ENCODE measurements around the gene LACRT. TPM values are rescaled to one million over a fixed set of nuclear protein-coding genes. Genes with fewer than 3 reads are reported as not detected.

LACRT gene
- polyA plus RNA-seq, 3 donors = not detected

GRCh38 chr12:54606556-54606955, 28.1 kb downstream of the LACRT start:
- no peak overlapping the region for H3K27ac ChIP-seq (ENCODE audit: low read depth, low read length)
- 42 to 58% (median 51%) methylated on average over 3 to 4 of the region's 4 CpGs for WGBS, 3 donors

GRCh38 chr12:54605138-54605970, 29.3 kb downstream of the LACRT start:
- H3K27ac ChIP-seq (ENCODE audit: low read depth, low read length) = no peak overlapping the region
- WGBS, 3 donors = 83 to 87% (median 87%) methylated on average over 6 of the region's 6 CpGs

GRCh38 chr12:54604436-54604835, 30.3 kb downstream of the LACRT start:
- WGBS, 3 donors = 83 to 94% (median 89%) methylated on average over 4 of the region's 4 CpGs
- no peak overlapping the region for H3K27ac ChIP-seq (ENCODE audit: low read depth, low read length)

- WGBS, 3 donors = 83 to 89% (median 84%) methylated on average over 5 of the region's 5 CpGs
- no peak overlapping the region for H3K27ac ChIP-seq (ENCODE audit: low read depth, low read length)
Observed at GRCh38 chr12:54603872-54604271, 30.8 kb downstream of the LACRT start.

- 18 to 24% (median 23%) methylated on average over 8 of the region's 8 CpGs for WGBS, 3 donors
Observed at GRCh38 chr12:54603173-54603814, 31.4 kb downstream of the LACRT start.

GRCh38 chr12:54602661-54603060, 32.0 kb downstream of the LACRT start:
- 45 to 54% (median 50%) methylated on average over 2 of the region's 2 CpGs for WGBS, 3 donors
- no peak overlapping the region for H3K27ac ChIP-seq (ENCODE audit: low read depth, low read length)

More at GRCh38 chr12:54603173-54603814, 31.4 kb downstream of the LACRT start:
- no peak overlapping the region for H3K27ac ChIP-seq (ENCODE audit: low read depth, low read length)

- 51 to 57% (median 53%) methylated on average over 4 of the region's 4 CpGs for WGBS, 3 donors
- no peak overlapping the region for H3K27ac ChIP-seq (ENCODE audit: low read depth, low read length)
Observed at GRCh38 chr12:54601841-54602240, 32.9 kb downstream of the LACRT start.

- H3K27ac ChIP-seq (ENCODE audit: low read depth, low read length) = no peak overlapping the region
- 79 to 87% (median 87%) methylated on average over 5 of the region's 5 CpGs for WGBS, 3 donors
Observed at GRCh38 chr12:54598970-54599369, 35.7 kb downstream of the LACRT start.

- 11 to 29% (median 24%) methylated on average over 3 of the region's 3 CpGs for WGBS, 3 donors
- no peak overlapping the region for H3K27ac ChIP-seq (ENCODE audit: low read depth, low read length)
Observed at GRCh38 chr12:54596526-54596946, 38.2 kb downstream of the LACRT start.

- WGBS, 3 donors = 82 to 92% (median 82%) methylated on average over 3 of the region's 3 CpGs
- no peak overlapping the region for H3K27ac ChIP-seq (ENCODE audit: low read depth, low read length)
Observed at GRCh38 chr12:54595471-54595870, 39.2 kb downstream of the LACRT start.

GRCh38 chr12:54593725-54594124, 41.0 kb downstream of the LACRT start:
- 51 to 65% (median 56%) methylated on average over 5 of the region's 5 CpGs for WGBS, 3 donors
- no peak overlapping the region for H3K27ac ChIP-seq (ENCODE audit: low read depth, low read length)

- WGBS, 3 donors = 77 to 83% (median 79%) methylated on average over 4 of the region's 4 CpGs
- no peak overlapping the region for H3K27ac ChIP-seq (ENCODE audit: low read depth, low read length)
Observed at GRCh38 chr12:54593135-54593534, 41.6 kb downstream of the LACRT start.

- 79 to 89% (median 86%) methylated on average over 2 of the region's 2 CpGs for WGBS, 3 donors
- no peak overlapping the region for H3K27ac ChIP-seq (ENCODE audit: low read depth, low read length)
Observed at GRCh38 chr12:54592316-54592715, 42.4 kb downstream of the LACRT start.

- H3K27ac ChIP-seq (ENCODE audit: low read depth, low read length) = no peak overlapping the region
Observed at GRCh38 chr12:54590978-54591591, 43.6 kb downstream of the LACRT start.

GRCh38 chr12:54589964-54590363, 44.7 kb downstream of the LACRT start:
- H3K27ac ChIP-seq (ENCODE audit: low read depth, low read length) = no peak overlapping the region
- 66 to 84% (median 80%) methylated on average over 5 of the region's 5 CpGs for WGBS, 3 donors

More at GRCh38 chr12:54590978-54591591, 43.6 kb downstream of the LACRT start:
- 51 to 62% (median 61%) methylated on average over 7 of the region's 7 CpGs for WGBS, 3 donors

GRCh38 chr12:54588890-54589267, 45.8 kb downstream of the LACRT start:
- 17 to 20% (median 19%) methylated on average over 13 of the region's 13 CpGs for WGBS, 3 donors
- H3K27ac ChIP-seq (ENCODE audit: low read depth, low read length) = no peak overlapping the region

GRCh38 chr12:54588110-54588889, 46.4 kb downstream of the LACRT start, which contains the start of gene PPP1R1A:
TSS of gene PPP1R1A (minus strand) at chr12:54588659. CDS start at chr12:54588488, 171 bp downstream.
- WGBS, 3 donors = 1 to 3% (median 3%) methylated on average over 45 to 71 of the region's 77 CpGs
- H3K27ac ChIP-seq (ENCODE audit: low read depth, low read length) = no peak within 1 kb of the TSS

GRCh38 chr12:54587315-54587873, 47.3 kb downstream of the LACRT start:
- 43 to 71% (median 52%) methylated on average over 5 of the region's 5 CpGs for WGBS, 3 donors
- no peak overlapping the region for H3K27ac ChIP-seq (ENCODE audit: low read depth, low read length)

Measured in adipose tissue (tissue), 3 donors.